ENCODE results near the gene SOCS7.

SOCS7 gene

GRCh38 chr17:38338053-38338452 is 13.6 kb upstream of the SOCS7 start:
- DNase-seq = no peak

- no peak for DNase-seq
These were observed 13.1 kb upstream of the SOCS7 start for GRCh38 chr17:38338535-38338934.

GRCh38 chr17:38339891-38340290 is 11.8 kb upstream of the SOCS7 start:
- DNase-seq = no peak

- DNase-seq = no peak
These were observed 10.5 kb upstream of the SOCS7 start for GRCh38 chr17:38341035-38341721.

GRCh38 chr17:38342886-38343607 is 8.6 kb upstream of the SOCS7 start:
- no peak for DNase-seq

- no peak for DNase-seq
These were observed 7.8 kb upstream of the SOCS7 start, which contains the start of gene GPR179 for GRCh38 chr17:38343608-38344419. GPR179 (minus strand) TSS chr17:38343956; CDS start chr17:38343789, 167 bp downstream.

GRCh38 chr17:38344420-38344745 is 7.3 kb upstream of the SOCS7 start:
- DNase-seq = no peak

GRCh38 chr17:38345743-38346142 is 5.9 kb upstream of the SOCS7 start:
- DNase-seq = no peak

GRCh38 chr17:38349097-38349730 is 2.4 kb upstream of the SOCS7 start:
- peak; percentile 77 for DNase-seq

- no peak for DNase-seq
These were observed 1.6 kb upstream of the SOCS7 start for GRCh38 chr17:38350035-38350434.

GRCh38 chr17:38352245-38353085 is 821 bp downstream of the SOCS7 start:
- DNase-seq = no peak

GRCh38 chr17:38353086-38353604 is 1.5 kb downstream of the SOCS7 start:
- no peak for DNase-seq

GRCh38 chr17:38353668-38354067 is 2.0 kb downstream of the SOCS7 start:
- no peak for DNase-seq

GRCh38 chr17:38354466-38354865 is 2.8 kb downstream of the SOCS7 start:
- no peak for DNase-seq

GRCh38 chr17:38355251-38355650 is 3.6 kb downstream of the SOCS7 start:
- no peak for DNase-seq

GRCh38 chr17:38357486-38358123 is 6.0 kb downstream of the SOCS7 start:
- no peak for DNase-seq

GRCh38 chr17:38358586-38359513 is 7.2 kb downstream of the SOCS7 start:
- no peak for DNase-seq

- no peak for DNase-seq
These were observed 10.2 kb downstream of the SOCS7 start for GRCh38 chr17:38361694-38362465.

- no peak for DNase-seq
These were observed 11.4 kb downstream of the SOCS7 start for GRCh38 chr17:38363016-38363415.

GRCh38 chr17:38364741-38365140 is 13.1 kb downstream of the SOCS7 start:
- no peak for DNase-seq

Measured in KG1 (cell line).